ENCODE data around the gene FOXO4. TPM values are rescaled to one million over a fixed set of nuclear protein-coding genes. Genes with fewer than 3 reads are reported as not detected.

The FOXO4 gene
- total and polyA plus RNA-seq, 4 donors = 10.3 to 19.0 (median 12.8) TPM

GRCh38 chrX:71128166-71128833 lies 32.6 kb downstream of the FOXO4 start:
- Histone ChIP-seq H3K4me1 (ENCODE audit: control insufficient read depth, insufficient read depth, low read length) (no peaks in the 10 kb centered on the region), H3K4me3 (ENCODE audit: low read depth, low read length) (no peak overlapping the region), H3K27ac (ENCODE audit: low read depth, low read length) (no peak overlapping the region), H3K36me3 (ENCODE audit: control insufficient read depth, insufficient read depth, low read length) (peaks cover 68% of the 10 kb centered on the region), H3K9me3 (ENCODE audit: control insufficient read depth, insufficient read depth, low read length) (no peaks in the 10 kb centered on the region), H3K27me3 (ENCODE audit: control insufficient read depth, insufficient read depth, low read length) (no peaks in the 10 kb centered on the region)
- 64% methylated on average over 12 of the region's 12 CpGs for WGBS (ENCODE audit: insufficient coverage)
- DNase-seq (ENCODE audit: low read depth in 4 of 6, low spot score in 6 of 6) = no peak

GRCh38 chrX:71128915-71129765 lies 33.5 kb downstream of the FOXO4 start:
- no peaks in the 10 kb centered on the region for H3K9me3 ChIP-seq (ENCODE audit: control insufficient read depth, insufficient read depth, low read length)
- no peaks in the 10 kb centered on the region for H3K4me1 ChIP-seq (ENCODE audit: control insufficient read depth, insufficient read depth, low read length)
- no peak overlapping the region for H3K4me3 ChIP-seq (ENCODE audit: low read depth, low read length)
- H3K27me3 ChIP-seq (ENCODE audit: control insufficient read depth, insufficient read depth, low read length) = no peaks in the 10 kb centered on the region
- peak in 2 of 6 donors; percentile 74 to 82 for DNase-seq (ENCODE audit: low read depth in 4 of 6, low spot score in 6 of 6)
- H3K36me3 ChIP-seq (ENCODE audit: control insufficient read depth, insufficient read depth, low read length) = peaks cover 65% of the 10 kb centered on the region
- WGBS (ENCODE audit: insufficient coverage) = 38% methylated on average over 11 of the region's 18 CpGs
- no peak overlapping the region for H3K27ac ChIP-seq (ENCODE audit: low read depth, low read length)

DNA sequence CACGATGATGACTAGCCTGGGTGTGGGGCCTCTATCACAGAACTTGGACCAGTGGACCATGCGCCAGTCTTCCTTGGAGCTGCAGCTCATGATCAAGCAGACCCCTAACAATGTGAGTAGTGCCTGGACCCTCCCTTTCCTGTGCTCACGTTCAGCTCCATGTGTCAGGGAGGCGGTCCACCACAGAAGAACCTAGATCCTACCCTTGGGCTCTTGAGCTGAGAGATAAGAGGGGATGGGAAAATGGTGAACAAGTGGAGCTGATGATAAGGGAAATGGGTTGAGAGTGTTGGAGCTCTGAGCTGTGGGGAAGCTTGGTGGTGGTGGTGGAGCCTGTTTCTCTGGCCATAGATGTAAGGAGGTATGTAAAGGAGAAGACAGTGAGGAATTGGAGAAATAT lies 35.9 kb downstream of the FOXO4 start:
- no peak for DNase-seq (ENCODE audit: low read depth in 4 of 6, low spot score in 6 of 6)
- Histone ChIP-seq H3K9me3 (ENCODE audit: control insufficient read depth, insufficient read depth, low read length) (no peaks in the 10 kb centered on the region), H3K27me3 (ENCODE audit: control insufficient read depth, insufficient read depth, low read length) (no peaks in the 10 kb centered on the region), H3K4me3 (ENCODE audit: low read depth, low read length) (no peak overlapping the region), H3K4me1 (ENCODE audit: control insufficient read depth, insufficient read depth, low read length) (no peaks in the 10 kb centered on the region), H3K27ac (ENCODE audit: low read depth, low read length) (no peak overlapping the region), H3K36me3 (ENCODE audit: control insufficient read depth, insufficient read depth, low read length) (peaks cover 71% of the 10 kb centered on the region)
- WGBS (ENCODE audit: insufficient coverage) = 77% methylated on average over 2 of the region's 4 CpGs

DNA sequence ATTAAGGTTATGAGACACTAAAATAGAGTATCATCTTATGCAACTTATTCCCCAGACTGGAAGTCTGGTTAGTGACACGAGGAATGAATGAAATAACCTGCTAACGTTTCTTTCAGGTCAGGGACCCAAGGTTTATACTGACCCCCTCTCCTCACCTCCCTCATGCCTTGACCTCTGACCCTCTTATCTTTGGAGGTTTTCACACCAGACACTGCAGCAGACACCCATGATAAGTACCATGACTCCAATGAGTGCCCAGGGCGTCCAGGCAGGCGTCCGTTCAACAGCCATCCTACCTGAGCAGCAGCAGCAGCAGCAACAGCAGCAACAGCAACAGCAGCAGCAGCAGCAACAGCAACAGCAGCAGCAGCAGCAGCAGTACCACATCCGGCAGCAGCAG lies 44.8 kb downstream of the FOXO4 start:
- Histone ChIP-seq H3K9me3 (ENCODE audit: control insufficient read depth, insufficient read depth, low read length) (no peaks in the 10 kb centered on the region), H3K4me3 (ENCODE audit: low read depth, low read length) (no peak overlapping the region), H3K27me3 (ENCODE audit: control insufficient read depth, insufficient read depth, low read length) (no peaks in the 10 kb centered on the region), H3K36me3 (ENCODE audit: control insufficient read depth, insufficient read depth, low read length) (peaks cover 61% of the 10 kb centered on the region), H3K4me1 (ENCODE audit: control insufficient read depth, insufficient read depth, low read length) (peaks cover 15% of the 10 kb centered on the region), H3K27ac (ENCODE audit: low read depth, low read length) (no peak overlapping the region)
- no peak for DNase-seq (ENCODE audit: low read depth in 4 of 6, low spot score in 6 of 6)
- 70% methylated on average over 3 of the region's 6 CpGs for WGBS (ENCODE audit: insufficient coverage)

- DNase-seq (ENCODE audit: low read depth in 4 of 6, low spot score in 6 of 6) = peak in 1 of 6 donors; percentile 49
- no peak overlapping the region for H3K4me3 ChIP-seq (ENCODE audit: low read depth, low read length)
- H3K9me3 ChIP-seq (ENCODE audit: control insufficient read depth, insufficient read depth, low read length) = no peaks in the 10 kb centered on the region
- no peak overlapping the region for H3K27ac ChIP-seq (ENCODE audit: low read depth, low read length)
- peaks cover 41% of the 10 kb centered on the region for H3K36me3 ChIP-seq (ENCODE audit: control insufficient read depth, insufficient read depth, low read length)
- H3K4me1 ChIP-seq (ENCODE audit: control insufficient read depth, insufficient read depth, low read length) = peaks cover 33% of the 10 kb centered on the region
- 61% methylated on average over 4 of the region's 6 CpGs for WGBS (ENCODE audit: insufficient coverage)
- H3K27me3 ChIP-seq (ENCODE audit: control insufficient read depth, insufficient read depth, low read length) = no peaks in the 10 kb centered on the region
Measured at GRCh38 chrX:71143508-71143907, 47.9 kb downstream of the FOXO4 start.

DNA sequence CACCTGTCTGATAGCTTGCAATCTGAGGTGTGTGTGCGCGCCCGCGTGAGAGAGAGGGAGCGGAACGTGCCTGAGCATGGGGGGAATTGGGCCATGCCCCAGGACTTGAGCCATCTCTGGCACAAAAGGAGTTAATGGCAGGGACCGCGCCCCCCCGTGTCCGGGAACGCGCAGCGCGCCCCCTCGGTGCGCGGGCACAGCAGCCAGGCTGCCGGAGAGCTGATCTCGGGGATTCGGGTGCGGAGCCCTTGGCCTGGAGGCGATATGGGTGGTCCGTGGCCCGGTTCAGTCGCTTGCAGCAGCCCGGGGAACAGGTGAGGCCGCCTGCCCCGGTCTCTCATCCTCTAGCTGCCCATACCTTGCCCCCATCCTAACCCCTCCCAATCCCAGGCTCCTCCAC lies 49.0 kb downstream of the FOXO4 start, which contains the start of gene NLGN3:
Gene NLGN3 (plus strand): TSS at position 191 of the 400 bp plus-strand sequence. CDS start 2,909 bp downstream, outside the sequence.
- H3K4me1 ChIP-seq (ENCODE audit: control insufficient read depth, insufficient read depth, low read length) = peaks cover 37% of the 10 kb centered on the region
- DNase-seq (ENCODE audit: low read depth in 4 of 6, low spot score in 6 of 6) = peak in 4 of 6 donors; percentile 35 to 82 (median 68)
- 24% methylated on average over 28 of the region's 28 CpGs for WGBS (ENCODE audit: insufficient coverage)
- H3K27ac ChIP-seq (ENCODE audit: low read depth, low read length) = peak within 1 kb of the TSS; percentile 79
- H3K36me3 ChIP-seq (ENCODE audit: control insufficient read depth, insufficient read depth, low read length) = peaks cover 42% of the 10 kb centered on the region
- no peaks in the 10 kb centered on the region for H3K27me3 ChIP-seq (ENCODE audit: control insufficient read depth, insufficient read depth, low read length)
- H3K4me3 ChIP-seq (ENCODE audit: low read depth, low read length) = peak within 1 kb of the TSS; percentile 71
- H3K9me3 ChIP-seq (ENCODE audit: control insufficient read depth, insufficient read depth, low read length) = no peaks in the 10 kb centered on the region

DNA sequence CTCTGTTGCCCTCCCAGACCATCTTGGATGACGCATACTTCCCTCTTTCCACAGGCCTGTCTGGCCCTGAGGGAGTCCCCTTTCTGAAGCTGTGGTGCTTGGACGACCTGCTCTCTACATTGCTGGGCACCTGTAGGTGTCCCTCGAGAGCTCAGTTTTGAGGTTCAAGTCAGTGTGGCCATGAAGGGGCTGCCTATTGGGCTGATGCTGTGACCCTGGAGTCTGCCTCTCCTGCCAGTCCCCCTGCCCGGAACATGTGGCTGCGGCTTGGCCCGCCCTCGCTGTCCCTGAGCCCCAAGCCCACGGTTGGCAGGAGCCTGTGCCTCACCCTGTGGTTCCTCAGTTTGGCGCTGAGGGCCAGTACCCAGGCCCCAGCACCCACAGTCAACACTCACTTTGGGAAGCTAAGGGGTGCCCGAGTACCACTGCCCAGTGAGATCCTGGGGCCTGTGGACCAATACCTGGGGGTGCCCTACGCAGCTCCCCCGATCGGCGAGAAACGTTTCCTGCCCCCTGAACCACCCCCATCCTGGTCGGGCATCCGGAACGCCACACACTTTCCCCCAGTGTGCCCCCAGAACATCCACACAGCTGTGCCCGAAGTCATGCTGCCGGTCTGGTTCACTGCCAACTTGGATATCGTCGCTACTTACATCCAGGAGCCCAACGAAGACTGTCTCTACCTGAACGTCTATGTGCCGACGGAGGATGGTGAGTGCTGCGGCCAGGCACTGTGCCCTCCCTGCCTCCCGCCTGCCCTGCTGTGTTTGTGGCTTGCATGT lies 52.0 kb downstream of the FOXO4 start:
- 55% methylated on average over 24 of the region's 28 CpGs for WGBS (ENCODE audit: insufficient coverage)
- H3K4me1 ChIP-seq (ENCODE audit: control insufficient read depth, insufficient read depth, low read length) = peaks cover 37% of the 10 kb centered on the region
- H3K9me3 ChIP-seq (ENCODE audit: control insufficient read depth, insufficient read depth, low read length) = no peaks in the 10 kb centered on the region
- H3K27ac ChIP-seq (ENCODE audit: low read depth, low read length) = no peak overlapping the region
- H3K27me3 ChIP-seq (ENCODE audit: control insufficient read depth, insufficient read depth, low read length) = no peaks in the 10 kb centered on the region
- DNase-seq (ENCODE audit: low read depth in 4 of 6, low spot score in 6 of 6) = peak in 2 of 6 donors; percentile 8 to 21
- H3K36me3 ChIP-seq (ENCODE audit: control insufficient read depth, insufficient read depth, low read length) = peaks cover 20% of the 10 kb centered on the region
- peak overlapping the region; percentile 71 for H3K4me3 ChIP-seq (ENCODE audit: low read depth, low read length)

- H3K27ac ChIP-seq (ENCODE audit: low read depth, low read length) = no peak overlapping the region
- WGBS (ENCODE audit: insufficient coverage) = no CpG with 5 or more reads among the region's 8 CpGs
Measured at GRCh38 chrX:71148278-71148663, 52.6 kb downstream of the FOXO4 start.

DNA sequence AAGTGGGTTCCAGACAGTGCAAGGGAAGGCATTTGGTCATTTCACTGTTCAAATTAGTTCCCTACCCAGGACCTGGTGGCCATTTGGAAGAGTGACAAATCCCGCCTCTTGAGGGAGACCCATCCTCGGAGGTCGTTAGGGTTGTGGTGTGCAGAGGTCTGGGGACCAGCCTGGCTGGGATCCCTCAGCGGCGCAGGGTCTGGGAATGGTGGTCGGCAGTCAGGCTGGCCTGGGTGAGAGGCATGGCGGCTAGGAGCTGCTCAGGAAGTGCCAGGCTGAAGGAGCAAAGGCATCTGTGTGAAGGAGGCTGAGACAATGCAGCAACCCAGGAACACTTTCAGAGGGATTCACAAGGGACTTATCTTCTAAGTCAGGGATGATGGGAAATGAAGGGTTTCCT lies 55.7 kb downstream of the FOXO4 start:
- Histone ChIP-seq H3K27ac (ENCODE audit: low read depth, low read length) (no peak overlapping the region), H3K9me3 (ENCODE audit: control insufficient read depth, insufficient read depth, low read length) (no peaks in the 10 kb centered on the region), H3K27me3 (ENCODE audit: control insufficient read depth, insufficient read depth, low read length) (no peaks in the 10 kb centered on the region), H3K36me3 (ENCODE audit: control insufficient read depth, insufficient read depth, low read length) (peaks cover 52% of the 10 kb centered on the region), H3K4me1 (ENCODE audit: control insufficient read depth, insufficient read depth, low read length) (peaks cover 23% of the 10 kb centered on the region), H3K4me3 (ENCODE audit: low read depth, low read length) (no peak overlapping the region)
- WGBS (ENCODE audit: insufficient coverage) = 64% methylated on average over 7 of the region's 7 CpGs
- no peak for DNase-seq (ENCODE audit: low read depth in 4 of 6, low spot score in 6 of 6)

More at GRCh38 chrX:71148278-71148663, 52.6 kb downstream of the FOXO4 start:
- Histone ChIP-seq H3K4me1 (ENCODE audit: control insufficient read depth, insufficient read depth, low read length) (peaks cover 34% of the 10 kb centered on the region), H3K9me3 (ENCODE audit: control insufficient read depth, insufficient read depth, low read length) (no peaks in the 10 kb centered on the region), H3K27me3 (ENCODE audit: control insufficient read depth, insufficient read depth, low read length) (no peaks in the 10 kb centered on the region), H3K36me3 (ENCODE audit: control insufficient read depth, insufficient read depth, low read length) (peaks cover 25% of the 10 kb centered on the region), H3K4me3 (ENCODE audit: low read depth, low read length) (no peak overlapping the region)
- DNase-seq (ENCODE audit: low read depth in 4 of 6, low spot score in 6 of 6) = no peak
